Adrenal gland (tissue), 12 donors: ENCODE measurements around the gene ACAD11. TPM values are rescaled to one million over a fixed set of nuclear protein-coding genes. Genes with fewer than 3 reads are reported as not detected.

Source experiments
- DNase-seq, 7 donors: peaks; one replicate each; pipeline ENCODE4 v3.0.0-alpha.2; 2019 to 2020
- H3K27ac ChIP-seq, 5 donors: fragments of 200-600 bp; sonication (generic) in 4 of 5; 1 replicate in 3 of 5; 2 replicates in 2 of 5; pipeline versions ENCODE4 v1.5.1 to v1.8.0; 2016 to 2020; ENCODE audit warnings: mild to moderate bottlenecking in 1 of 5
- H3K27me3 ChIP-seq: fragments of 200-600 bp; 2 replicates; pipeline ENCODE4 v1.8.0; 2021
- H3K36me3 ChIP-seq, 2 donors: fragments of 200-600 bp; replicated peaks in 1 of 2; 1 replicate in 1 of 2; 2 replicates in 1 of 2; pipeline versions ENCODE4 v1.5.1 to v1.8.0; 2018 to 2022
- H3K4me1 ChIP-seq, 2 donors: fragments of 200-600 bp; replicated peaks in 1 of 2; 1 replicate in 1 of 2; 2 replicates in 1 of 2; pipeline versions ENCODE4 v1.5.1 to v1.8.0; 2018 to 2021
- H3K4me3 ChIP-seq, 4 donors: fragments of 200-600 bp; sonication (generic) in 3 of 4; one replicate each; pipeline ENCODE4 v1.5.1; 2016 to 2018
- H3K9me3 ChIP-seq, 3 donors: fragments of 200-600 bp; sonication (generic) in 1 of 3; replicated peaks in 1 of 3; 1 replicate in 2 of 3; 2 replicates in 1 of 3; pipeline versions ENCODE4 v1.5.1 to v1.8.0; 2016 to 2021
- POLR2A ChIP-seq, 2 donors: fragments of 450-650 bp; IDR thresholded peaks; one replicate each; pipeline ENCODE4 v1.6.1; 2017; ENCODE audit warnings: antibody characterized with exemption in 2 of 2, mild to moderate bottlenecking in 2 of 2, moderate library complexity in 1 of 2
- WGBS, 4 donors: extraction: QIAGEN DNeasy Blood & Tissue Kit in 2 of 4; methylation state at CpG; one replicate each; pipeline versions ENCODE4 v1.1.5 to v1.1.7; 2013 to 2017; 5-methylcytosine and 5-hydroxymethylcytosine counted together
- intact Hi-C, 2 donors: fragments of 100-400 bp; cut with DNase I; formaldehyde crosslinking; loops; one replicate each; pipeline versions ENCODE4 v1.14.1 to v1.15.0; 2022 to 2023
- polyA plus RNA-seq, 3 donors: library from polyadenylated mRNA; stranded (reverse); fragments of 200-250 nt in 2 of 3; fragments of 350-450 nt in 1 of 3; fragmentation: Illumina TruSeq in 1 of 3; extraction: RNeasy Lipid Tissue Mini Kit (QIAGEN cat#74804) in 1 of 3; gene quantifications; one replicate each; pipeline ENCODE4 v1.2.3, GENCODE V29; 2013 to 2014
- total RNA-seq, 9 donors: library from RNA; depleted of rRNA in 4 of 9; stranded (reverse); fragments of >200 nt in 4 of 9; fragments of 120-200 nt in 1 of 9; fragmentation: NEBNext Ultra II Directional in 1 of 9; extraction: Animal tissue kit (Norgen Biotek cat#: 25700) in 1 of 9; gene quantifications; one replicate each; pipeline versions ENCODE4 v1.1.0 to v1.2.4, GENCODE V29; 2013 to 2023
- TF ChIP-seq, protein P1 (sequence below), 6 experiments: fragments of 450-650 bp in 4 of 6; fragments of 200-600 bp in 2 of 6; sonication (generic) in 1 of 6; IDR thresholded peaks; 1 replicate in 5 of 6; 2 replicates in 1 of 6; pipeline versions ENCODE4 v1.5.1 to v1.8.0; 2016 to 2021; ENCODE audit warnings: antibody characterized with exemption in 6 of 6, mild to moderate bottlenecking in 2 of 6, moderate library complexity in 1 of 6
- donor health status: healthy with polysubstance abuse.
- donor health status: Bipolar disorder and iron deficiency.
- donor health status: DM: yes; HTN: yes; CAD: no.
- donor health status: DM: no; HTN: no; CAD: no.
- donor health status: DM: no; HTN: no; CAD: no.
- donor health status: DM: yes; HTN: yes; CAD: no.

The ACAD11 gene
- total and polyA plus RNA-seq, 12 donors = 13.6 to 59.1 (median 25.6) TPM

DNA sequence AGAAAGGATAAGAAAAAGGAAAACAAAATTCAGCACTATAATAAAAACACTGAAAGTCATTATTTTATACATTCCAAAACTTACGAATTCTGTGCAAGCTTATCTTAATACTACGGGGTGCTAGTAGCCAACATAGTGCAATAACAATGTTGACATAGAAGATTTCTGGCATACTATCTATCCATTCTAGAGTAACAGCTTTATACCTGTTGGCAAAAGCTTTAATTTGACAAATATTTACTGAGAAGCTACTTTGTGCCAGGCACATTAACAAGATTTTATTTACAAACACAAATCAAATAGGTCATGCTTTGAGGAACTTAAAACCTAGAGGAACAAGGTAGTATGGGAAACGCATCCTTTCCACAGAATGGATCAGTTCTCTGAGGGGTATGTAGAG lies 61.4 kb downstream of the ACAD11 start:
- WGBS, 4 donors = 75 to 83% (median 79%) methylated on average over 3 of the region's 3 CpGs
- TF ChIP-seq, protein P1, sequence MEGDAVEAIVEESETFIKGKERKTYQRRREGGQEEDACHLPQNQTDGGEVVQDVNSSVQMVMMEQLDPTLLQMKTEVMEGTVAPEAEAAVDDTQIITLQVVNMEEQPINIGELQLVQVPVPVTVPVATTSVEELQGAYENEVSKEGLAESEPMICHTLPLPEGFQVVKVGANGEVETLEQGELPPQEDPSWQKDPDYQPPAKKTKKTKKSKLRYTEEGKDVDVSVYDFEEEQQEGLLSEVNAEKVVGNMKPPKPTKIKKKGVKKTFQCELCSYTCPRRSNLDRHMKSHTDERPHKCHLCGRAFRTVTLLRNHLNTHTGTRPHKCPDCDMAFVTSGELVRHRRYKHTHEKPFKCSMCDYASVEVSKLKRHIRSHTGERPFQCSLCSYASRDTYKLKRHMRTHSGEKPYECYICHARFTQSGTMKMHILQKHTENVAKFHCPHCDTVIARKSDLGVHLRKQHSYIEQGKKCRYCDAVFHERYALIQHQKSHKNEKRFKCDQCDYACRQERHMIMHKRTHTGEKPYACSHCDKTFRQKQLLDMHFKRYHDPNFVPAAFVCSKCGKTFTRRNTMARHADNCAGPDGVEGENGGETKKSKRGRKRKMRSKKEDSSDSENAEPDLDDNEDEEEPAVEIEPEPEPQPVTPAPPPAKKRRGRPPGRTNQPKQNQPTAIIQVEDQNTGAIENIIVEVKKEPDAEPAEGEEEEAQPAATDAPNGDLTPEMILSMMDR (IDR thresholded peaks at IDR 0.05) = no peak
- TF ChIP-seq POLR2A (IDR thresholded peaks at IDR 0.05) = no peak
- Histone ChIP-seq H3K9me3 (no peaks in the 10 kb centered on the region), H3K27me3 (no peaks in the 10 kb centered on the region), H3K27ac (no peak overlapping the region), H3K4me3 (peak overlapping the region in 1 of 4 donors; percentile 25), H3K36me3 (peaks cover 0 to 7% of the 10 kb centered on the region in 2 donors), H3K4me1 (peaks cover 14 to 22% of the 10 kb centered on the region in 2 donors)
- intact Hi-C loops = no loop called here
- no peak for DNase-seq

DNA sequence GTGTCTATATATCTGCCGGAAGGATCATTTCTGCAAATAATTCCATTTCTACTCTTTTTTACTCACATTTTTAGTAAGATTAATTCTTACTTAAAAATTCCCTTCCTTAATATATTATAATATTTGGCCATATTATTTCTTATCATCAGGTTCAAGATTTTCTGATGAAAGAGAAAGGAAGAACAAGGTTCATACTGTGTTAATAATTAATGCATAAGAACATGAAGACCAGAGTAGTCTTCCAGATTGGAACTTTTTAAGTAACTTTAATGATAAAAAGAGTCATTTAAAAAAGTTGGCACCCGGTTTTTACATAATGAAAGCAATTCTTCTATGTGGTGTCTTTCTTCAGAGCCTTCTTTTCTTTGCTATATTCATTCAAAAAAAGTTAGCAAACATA lies 61.9 kb downstream of the ACAD11 start:
- Histone ChIP-seq H3K9me3 (no peaks in the 10 kb centered on the region), H3K27me3 (no peaks in the 10 kb centered on the region), H3K4me1 (peaks cover 14 to 26% of the 10 kb centered on the region in 2 donors), H3K4me3 (peak overlapping the region in 2 of 4 donors; percentile 0 to 25), H3K27ac (no peak overlapping the region), H3K36me3 (peaks cover 0 to 2% of the 10 kb centered on the region in 2 donors)
- 67 to 76% (median 69%) methylated on average over 2 of the region's 2 CpGs for WGBS, 4 donors
- DNase-seq = no peak
- TF ChIP-seq, protein P1 (IDR thresholded peaks at IDR 0.05) = no peak
- intact Hi-C loops = no loop called here

DNA sequence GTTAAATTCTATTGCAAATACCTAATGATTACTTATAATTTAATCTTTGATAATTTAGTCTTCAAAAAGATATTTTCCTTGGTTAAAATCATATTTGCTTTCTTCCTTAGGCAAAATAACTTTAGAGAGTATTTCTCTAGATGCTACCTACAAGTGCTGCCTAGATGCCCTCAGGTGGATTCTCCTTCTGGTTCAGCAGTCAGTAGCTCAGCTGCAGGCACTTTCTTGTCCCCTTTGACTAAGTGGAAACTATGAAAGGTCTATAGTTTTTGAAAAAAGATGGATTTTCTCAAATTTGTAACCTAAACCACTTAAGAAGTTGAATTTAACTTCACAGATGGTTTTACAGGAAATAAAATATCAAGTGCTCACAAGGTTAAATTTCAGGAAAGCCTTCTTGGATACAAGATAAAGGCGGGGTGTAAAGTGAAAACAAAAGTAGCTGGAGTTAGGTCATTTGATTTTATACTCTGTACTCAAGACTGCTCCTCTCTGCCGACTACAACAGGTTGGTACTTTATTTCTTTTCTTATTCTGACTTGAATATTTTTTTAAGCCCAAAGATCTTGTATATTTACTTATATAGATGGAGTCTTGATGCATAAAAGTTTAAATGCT lies 62.7 kb downstream of the ACAD11 start, which contains the start of gene ACKR4:
Gene ACKR4, plus strand, starts transcription at position 455 of the 618 bp plus-strand sequence. CDS start 3,128 bp downstream, outside the sequence.
- intact Hi-C loops = no loop called here
- TF ChIP-seq, protein P1 (IDR thresholded peaks at IDR 0.05) = no peak
- TF ChIP-seq POLR2A (IDR thresholded peaks at IDR 0.05) = peak in 1 of 2 donors; percentile 24
- no peak for DNase-seq
- 19 to 27% (median 23%) methylated on average over 2 of the region's 2 CpGs for WGBS, 4 donors
- Histone ChIP-seq H3K9me3 (no peaks in the 10 kb centered on the region), H3K4me1 (peaks cover 14 to 31% of the 10 kb centered on the region in 2 donors), H3K4me3 (peak within 1 kb of the TSS in 2 of 4 donors; percentile 0 to 25), H3K27me3 (no peaks in the 10 kb centered on the region), H3K36me3 (no peaks in the 10 kb centered on the region), H3K27ac (peak within 1 kb of the TSS in 1 of 5 donors; percentile 36)

DNA sequence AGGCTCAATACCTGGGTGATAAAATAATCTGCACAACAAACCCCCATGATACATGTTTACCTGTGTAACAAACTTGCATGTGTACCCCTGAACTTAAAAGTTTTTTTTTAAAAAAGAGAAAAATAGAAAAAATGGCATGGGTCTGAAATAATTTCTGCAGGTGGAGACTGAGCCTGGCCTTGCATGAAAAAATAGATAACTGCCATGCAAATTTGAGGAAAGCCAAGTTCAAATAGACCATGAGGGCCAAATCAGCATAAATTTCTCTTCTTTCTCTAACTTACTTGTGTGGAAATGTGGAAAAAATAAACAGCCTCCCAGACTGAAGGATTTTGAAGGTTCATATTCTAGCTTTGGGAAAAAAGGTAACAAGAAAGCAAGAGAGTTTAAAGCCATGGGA lies 63.3 kb downstream of the ACAD11 start:
- no peak overlapping the region for H3K4me3 ChIP-seq
- no peak for DNase-seq
- H3K9me3 ChIP-seq = no peaks in the 10 kb centered on the region
- no peaks in the 10 kb centered on the region for H3K27me3 ChIP-seq
- H3K4me1 ChIP-seq = peaks cover 14 to 31% of the 10 kb centered on the region in 2 donors
- H3K27ac ChIP-seq = no peak overlapping the region
- intact Hi-C loops = no loop called here
- H3K36me3 ChIP-seq = no peaks in the 10 kb centered on the region
- TF ChIP-seq, protein P1 (IDR thresholded peaks at IDR 0.05) = no peak
- no peak for TF ChIP-seq POLR2A (IDR thresholded peaks at IDR 0.05)
